Measurements from ENCODE around the gene THSD4.
"Not testable (repeated sequence)": the region's sequence is repeated elsewhere in the genome, so short reads cannot be mapped to it uniquely, and the experiment has no call there.

Gene THSD4

DNA sequence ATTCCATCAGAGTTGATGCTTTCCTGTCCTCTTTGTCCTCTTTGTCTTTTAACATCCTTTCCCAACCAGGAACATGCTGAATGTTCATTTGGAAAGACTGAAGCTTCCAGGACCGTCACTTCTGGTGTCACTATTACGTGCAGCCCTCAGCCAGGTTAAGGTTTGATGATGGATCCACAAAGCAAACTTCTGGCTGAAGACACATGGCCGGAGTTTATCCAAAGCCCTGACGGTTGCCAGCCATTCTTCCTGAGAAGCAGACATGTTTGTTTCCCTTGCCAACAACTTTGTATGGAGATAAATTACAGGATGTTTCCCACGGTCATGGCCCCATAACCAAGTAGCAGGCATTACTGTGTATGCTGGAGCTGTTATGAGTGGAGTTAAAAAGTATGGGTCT is 236.9 kb downstream of the THSD4 start:
- DNase-seq (ENCODE audit: low read depth): no peak

DNA sequence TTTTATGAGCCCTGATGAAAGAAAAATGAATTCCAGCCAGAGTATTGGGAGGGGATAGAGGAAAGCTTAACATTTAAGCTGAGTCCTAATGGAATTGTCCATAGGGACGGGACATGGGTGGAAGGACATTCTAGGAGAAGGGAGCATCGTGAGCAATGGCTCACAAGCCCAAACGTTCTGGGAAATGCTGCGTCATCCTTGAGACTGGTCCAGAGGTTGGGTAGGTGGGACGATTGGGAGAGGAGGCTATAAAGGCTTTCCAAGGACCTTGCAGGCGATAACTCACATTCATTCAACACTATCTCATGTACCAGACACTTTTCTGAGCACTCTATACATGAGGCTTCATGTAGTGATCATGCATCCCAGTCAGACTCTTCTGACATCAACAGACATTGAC is 237.5 kb downstream of the THSD4 start:
- DNase-seq (ENCODE audit: low read depth): no peak

DNA sequence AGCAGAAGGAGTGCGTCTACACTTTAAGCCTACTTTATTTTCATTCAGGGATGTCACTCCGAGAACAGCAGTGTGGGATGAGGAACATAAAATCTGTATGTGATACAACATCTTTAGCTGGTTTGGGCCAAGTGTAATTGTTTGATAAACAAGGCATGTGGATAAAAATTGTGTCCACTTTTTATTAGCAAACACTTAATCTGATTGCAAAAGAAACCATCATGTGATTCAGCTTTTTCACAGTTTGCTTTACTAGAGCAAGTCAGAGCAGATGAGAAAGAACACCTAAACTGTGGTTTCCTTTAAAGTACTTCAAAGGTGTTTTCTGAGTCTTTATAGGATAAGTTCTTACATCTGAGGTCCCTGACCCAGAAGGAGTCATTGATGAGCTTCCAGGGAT is 237.9 kb downstream of the THSD4 start:
- DNase-seq (ENCODE audit: low read depth): no peak

DNA sequence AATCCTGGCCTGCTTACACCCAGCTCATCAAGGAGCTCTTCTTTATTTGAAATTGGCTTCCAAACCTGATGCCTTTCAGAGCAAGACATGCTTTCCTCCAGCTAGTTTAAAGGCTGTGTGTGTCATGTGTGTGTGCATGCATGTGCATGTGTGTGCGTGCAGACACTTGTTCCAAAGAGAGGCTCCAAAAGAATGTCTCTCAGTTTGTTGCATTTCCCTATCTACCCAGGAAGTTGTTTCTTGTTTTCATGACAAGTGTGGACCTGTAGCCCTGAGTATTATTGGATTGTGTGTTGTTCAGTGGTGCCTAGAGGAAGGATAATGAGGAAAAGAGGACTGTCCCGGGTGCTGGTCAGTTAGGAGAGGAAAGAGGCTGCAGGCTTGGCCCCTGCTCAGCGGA is 240.0 kb downstream of the THSD4 start:
- no peak for DNase-seq (ENCODE audit: low read depth)

DNA sequence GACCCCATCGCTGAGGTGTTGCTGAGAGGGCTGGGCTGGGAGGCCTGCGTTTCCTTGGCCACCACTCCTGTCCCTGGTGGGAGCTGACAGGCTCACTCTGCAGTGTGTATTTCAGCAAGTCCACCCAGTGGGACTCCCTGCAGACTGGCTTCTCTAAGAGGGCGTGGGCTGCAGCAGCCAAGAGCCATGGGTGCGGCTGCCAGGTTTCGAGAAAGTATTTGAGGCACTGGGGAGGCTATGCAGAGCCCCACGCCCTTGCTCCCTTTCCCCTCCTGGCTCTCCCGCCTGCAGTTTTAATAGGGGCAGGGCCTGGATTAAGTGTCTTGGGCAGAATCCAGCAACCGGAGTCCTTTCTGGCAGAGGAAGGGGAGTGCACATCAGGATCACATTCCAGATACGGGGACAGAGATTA is 242.1 kb downstream of the THSD4 start:
- no peak for DNase-seq (ENCODE audit: low read depth)

DNA sequence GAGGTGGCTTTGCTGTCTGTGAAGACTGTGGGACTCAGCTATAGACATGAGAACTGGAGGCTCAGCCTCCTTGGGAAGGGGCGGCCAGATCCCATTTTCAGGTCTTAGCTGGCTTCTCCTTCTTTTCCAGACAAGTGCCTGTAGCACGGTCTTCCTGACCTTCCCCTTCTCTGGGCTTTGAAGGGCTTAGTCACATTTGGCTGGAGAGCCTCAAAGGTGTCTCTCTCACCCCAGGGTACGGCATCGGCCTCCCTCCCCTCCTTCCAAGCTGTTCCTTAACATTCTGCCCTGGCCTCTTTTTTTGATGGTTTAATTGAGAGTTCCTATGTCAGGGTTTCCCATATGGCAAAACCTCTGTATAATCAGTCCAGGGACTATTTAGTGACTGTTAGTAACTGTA is 242.7 kb downstream of the THSD4 start:
- no peak for DNase-seq (ENCODE audit: low read depth)

DNA sequence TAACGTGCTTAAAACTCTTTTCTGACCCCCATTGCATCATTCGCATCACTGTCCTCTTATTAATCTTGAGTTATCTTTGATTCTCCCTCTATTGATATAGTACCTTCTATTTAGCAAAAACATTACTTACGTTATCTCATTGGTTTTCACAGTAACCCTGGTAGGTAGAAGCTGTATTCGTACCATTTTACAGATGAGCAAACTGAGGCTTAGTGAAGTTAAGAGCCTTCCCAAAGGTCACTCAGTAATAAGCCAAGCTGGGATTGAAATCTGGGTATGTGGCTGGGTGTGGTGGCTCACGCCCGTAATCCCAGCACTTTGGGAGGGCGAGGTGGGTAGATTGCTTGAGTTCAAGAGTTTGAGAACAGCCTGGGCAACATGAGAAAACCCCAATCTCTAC is 244.0 kb downstream of the THSD4 start:
- no peak for DNase-seq (ENCODE audit: low read depth)

DNA sequence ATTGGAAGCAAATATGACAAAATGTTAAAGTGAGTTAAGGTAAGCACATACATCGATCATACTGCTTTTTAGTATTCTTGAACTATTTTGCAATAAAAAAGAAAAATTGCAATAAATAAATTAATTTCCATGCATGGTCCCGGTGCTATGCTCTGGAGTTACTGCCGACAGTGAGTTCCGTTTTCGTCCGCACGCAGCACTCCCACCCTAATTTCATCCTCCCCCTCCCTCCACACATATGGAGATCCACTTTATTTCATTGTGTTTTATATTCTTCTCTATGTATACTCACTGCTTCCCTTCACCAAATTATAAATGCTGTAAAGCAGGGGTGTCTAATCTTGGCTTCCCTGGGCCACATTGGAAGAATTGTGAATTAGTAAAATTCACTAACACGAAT is 247.3 kb downstream of the THSD4 start:
- DNase-seq (ENCODE audit: low read depth): no peak

DNA sequence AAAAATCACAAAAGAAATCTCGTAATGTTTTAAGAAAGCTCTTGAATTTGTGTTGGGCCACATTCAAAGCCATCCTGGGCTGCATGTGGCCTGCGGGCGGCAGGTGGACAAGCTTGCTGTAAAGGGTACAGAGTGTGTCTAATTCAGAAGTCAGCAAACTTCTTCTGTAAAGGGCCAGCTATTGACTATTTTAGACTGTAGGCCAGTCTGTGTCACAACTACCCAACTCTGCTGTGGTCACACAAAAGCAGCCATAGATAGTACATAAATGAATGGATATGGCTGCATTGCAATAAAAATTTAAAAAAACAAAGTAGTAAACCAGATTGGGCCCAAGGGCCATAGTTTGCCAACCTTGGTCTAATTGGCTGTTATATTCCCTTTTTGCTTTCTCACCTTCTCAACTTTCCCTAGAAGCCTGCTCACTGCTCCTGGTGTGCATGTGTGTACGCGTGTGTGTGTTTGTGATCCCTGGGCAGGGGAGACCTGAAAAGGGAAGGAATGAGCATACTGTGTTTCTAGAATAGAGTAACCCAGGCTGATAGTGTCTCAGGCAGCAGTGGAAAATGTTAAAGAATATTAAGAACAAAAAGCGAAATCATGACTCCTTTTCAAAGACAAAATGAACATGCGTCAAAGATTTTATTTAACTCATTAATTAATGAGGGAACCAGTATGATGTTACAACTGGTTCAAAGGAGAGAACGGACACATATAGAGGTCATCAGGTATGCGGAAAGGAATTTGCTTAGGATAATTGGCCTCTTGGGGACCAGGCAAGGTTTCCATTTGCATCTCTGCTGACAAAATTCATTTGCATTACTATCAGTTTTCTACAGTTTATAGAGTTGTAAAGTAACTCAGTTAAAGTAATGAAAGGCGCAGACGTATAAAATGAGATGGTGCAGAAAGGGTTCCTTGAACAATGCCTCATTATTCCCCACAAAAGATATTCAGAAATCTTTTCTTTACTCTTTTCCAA is 248.0 kb downstream of the THSD4 start:
- DNase-seq (ENCODE audit: low read depth): no peak

DNA sequence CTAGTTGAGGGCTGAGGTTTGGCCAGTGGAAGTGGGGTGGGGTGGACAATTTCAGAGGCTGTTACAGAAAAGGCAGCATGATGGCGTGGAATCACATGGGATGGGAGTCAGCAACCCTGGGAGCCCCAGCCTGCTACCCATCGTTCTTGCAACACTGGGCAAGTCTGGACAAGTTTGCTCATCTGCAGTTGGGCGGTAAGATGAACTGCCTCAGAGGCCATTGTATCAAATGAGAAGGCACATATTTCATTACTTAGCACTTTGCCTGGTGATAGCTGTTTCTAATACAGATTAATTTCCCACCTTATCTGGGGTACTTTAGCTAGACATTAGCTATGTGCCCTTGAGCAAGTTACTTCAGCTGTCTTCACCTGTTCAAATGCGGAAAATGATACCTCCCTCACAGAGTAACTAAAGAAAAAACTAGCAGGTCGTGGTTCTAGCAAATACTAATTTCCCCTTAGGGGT is 248.9 kb downstream of the THSD4 start:
- DNase-seq (ENCODE audit: low read depth): no peak

DNA sequence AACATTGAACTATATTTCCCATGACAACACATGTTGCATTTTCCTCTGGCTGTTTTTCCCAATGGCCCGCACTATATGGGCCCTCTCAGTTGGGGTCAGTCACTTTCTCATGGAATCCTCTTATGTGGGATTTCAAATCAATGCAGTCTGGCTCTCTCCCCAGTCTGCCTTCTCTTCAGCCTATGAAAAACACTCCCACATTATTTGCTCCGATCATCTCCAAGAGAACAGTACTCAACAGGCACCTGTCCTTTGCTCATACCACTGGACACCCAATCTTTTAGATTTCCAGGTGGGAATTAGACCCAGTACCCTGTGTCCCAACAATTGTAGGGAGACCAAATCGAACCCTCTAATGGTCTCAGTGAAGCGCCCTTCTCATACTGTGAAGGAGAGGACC is 251.3 kb downstream of the THSD4 start:
- no peak for DNase-seq (ENCODE audit: low read depth)

DNA sequence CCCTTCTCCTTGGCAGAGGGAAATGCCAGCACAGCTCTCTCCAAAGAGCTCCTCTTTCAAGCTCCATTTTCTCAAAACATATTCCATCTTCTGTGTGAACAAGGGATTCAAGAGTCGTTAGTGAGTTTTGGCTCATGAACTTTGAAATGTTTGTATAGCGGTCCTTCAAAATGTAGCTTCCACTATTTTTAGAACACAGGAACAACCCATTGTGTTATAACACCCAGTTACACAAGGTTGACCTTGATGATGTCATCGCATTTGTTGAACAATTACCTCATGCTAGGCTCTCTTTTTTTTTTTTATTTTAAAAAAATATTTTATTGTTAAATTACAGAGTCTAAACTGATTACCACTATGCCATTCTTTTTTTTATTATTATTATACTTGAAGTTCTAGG is 251.7 kb downstream of the THSD4 start:
- DNase-seq (ENCODE audit: low read depth): no peak

DNA sequence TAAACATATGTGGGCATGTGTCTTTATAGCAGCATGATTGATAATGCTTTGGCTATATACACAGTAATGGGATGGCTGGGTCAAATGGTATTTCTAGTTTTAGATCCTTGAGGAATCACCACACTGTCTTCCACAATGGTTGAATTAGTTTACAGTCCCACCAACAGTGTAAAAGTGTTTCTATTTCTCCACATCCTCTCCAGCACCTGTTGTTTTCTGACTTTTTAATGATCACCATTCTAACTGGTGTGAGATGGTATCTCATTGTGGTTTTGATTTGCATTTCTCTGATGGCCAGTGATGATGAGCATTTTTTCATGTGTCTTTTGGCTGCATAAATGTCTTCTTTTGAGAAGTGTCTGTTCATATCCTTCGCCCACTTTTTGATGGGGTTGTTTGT is 252.5 kb downstream of the THSD4 start:
- not testable (repeated sequence) for DNase-seq (ENCODE audit: low read depth)

DNA sequence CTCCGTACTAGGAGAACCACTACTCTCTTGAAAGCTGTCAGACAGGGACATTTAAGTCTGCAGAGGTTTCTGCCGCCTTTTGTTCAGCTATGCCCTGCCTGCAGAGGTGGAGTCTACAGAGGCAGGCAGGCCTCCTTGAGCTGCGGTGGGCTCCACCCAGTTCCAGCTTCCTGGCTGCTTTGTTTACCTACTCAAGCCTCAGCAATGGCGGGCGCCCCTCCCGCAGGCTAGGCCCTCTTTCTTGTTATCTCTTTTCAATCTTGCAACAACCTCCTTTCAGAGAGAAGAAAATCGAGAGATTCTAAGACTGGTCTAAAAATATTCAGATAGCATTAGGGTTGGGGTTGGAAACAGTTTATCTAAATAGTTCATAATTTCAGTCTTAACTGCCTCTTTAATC is 257.5 kb downstream of the THSD4 start:
- DNase-seq (ENCODE audit: low read depth): not testable (repeated sequence)

DNA sequence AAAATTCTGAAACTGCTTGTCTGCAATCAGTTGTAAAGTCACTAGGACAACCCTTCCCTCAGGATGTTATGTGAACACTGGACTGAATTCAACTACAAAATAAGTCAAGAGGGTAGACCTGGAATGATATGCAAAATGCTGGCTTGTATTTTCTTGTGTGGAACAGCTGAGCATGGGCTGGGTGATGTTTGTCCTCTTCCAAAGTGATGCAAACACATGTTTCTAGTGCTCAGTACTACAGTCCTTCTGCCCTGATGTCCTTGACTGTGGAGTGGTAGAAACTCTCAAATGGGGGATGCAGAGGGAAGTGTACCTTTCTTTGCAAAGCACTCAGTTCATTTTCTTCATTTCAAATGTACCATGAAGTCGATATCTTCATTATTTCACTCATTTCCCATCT is 258.6 kb downstream of the THSD4 start:
- no peak for DNase-seq (ENCODE audit: low read depth)

DNA sequence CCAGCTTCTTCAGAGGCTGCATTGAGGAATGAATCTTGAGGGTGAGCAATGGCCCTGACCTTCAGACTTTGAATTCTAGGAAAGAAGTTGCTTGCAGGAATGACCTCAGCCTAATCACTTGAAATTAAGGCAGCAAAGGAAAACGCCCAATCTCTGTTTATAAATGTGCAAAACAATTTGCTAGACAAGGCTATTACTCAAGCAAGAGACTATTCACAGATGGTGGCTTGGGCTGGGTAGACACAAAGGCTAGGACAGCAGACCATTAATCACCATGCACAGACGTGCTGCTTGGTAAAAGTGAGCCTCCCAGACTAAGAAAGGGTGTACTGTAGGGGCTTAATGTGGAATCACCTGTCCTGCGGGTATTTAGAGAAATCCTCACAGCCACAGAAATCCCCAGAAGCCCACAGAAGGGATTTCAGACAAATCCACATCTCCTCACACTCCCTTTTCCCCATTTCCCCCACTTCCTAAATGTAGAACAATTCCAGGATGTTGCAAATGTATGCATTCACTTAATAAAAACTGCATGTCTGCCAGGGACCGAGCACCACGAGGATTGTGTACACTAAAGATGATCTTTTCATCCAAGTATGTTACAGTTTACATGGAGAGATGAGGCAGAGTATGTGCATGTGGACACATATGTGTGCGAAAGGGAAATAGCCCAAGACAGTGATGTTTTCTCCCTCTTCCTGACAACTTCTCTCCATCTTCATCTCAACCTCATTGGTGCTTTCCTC is 259.5 kb downstream of the THSD4 start:
- DNase-seq (ENCODE audit: low read depth): no peak

DNA sequence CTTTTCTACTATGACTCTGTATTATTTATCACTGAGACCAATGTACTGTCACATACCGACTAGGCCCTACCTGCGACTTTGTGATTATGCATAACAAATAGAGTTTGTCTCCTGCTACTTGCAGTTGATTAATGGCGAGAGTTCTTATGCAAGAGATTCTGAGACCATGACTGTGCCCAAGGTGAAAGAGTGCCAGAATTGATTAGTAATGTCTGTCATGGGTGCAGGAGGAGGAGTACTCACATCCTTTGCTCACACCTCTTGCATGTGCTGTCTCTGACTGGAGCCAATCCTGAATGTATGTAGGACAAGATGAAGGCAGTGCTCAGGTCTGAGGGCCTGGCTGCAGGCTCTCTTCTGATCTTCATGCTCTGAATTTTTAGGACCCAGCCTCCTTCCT is 260.7 kb downstream of the THSD4 start:
- DNase-seq (ENCODE audit: low read depth): no peak

DNA sequence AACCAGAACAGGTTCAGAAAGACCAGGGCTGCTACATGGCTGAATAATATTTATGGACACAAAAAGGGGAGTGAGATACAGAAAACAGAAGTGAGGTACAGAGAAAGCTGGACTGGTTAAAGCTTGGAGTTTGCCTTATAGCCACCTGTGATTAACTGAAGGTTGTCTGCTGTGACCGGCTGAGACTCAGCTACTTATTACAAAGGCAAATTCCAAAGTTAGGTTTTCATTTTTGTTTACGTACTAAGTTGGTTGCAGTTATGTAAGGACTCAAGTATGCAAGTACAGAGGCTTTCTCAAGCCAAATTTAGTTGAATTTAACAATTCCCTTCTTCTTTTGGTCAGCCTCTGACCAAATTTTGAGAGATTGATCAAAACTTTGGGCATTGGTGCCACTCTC is 264.6 kb downstream of the THSD4 start:
- DNase-seq (ENCODE audit: low read depth): no peak

DNA sequence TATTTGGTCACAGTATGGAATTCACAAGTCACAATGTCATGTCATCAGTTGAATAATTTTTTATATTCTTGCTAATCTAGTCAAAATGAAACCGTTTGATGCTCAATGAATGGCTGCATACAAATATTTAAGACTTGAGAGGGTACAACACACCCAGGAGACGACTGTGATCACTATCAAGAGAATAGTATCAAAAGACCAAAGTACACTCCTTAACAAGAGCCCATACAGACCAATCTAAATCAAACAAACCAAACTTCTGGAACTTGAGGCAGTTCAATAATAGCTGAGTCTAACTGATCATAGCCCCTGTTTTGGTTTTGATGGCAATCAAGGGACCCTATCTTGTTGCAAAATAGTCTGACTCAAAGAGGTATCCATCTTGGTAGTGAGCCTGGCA is 265.1 kb downstream of the THSD4 start:
- DNase-seq (ENCODE audit: low read depth): no peak

DNA sequence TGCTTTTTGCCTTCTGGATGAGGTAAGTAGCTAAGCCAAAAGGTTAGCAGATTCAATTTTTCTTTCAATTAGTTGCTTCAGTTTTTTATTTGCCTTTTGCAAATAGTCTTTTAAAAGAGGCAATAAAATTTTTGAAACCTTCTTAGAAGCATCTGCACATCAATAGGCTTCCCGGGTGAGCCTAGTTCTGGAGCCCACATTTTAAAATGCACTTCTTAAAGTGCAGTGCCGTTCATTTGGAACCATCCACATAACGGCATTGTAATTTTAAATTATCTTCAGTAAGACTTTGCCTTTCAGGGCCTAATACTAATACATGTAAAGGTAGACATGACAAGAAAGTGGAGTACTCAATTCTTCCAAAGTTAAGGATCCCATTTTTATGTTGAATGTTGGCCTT is 269.2 kb downstream of the THSD4 start:
- no peak for DNase-seq (ENCODE audit: low read depth)

DNA sequence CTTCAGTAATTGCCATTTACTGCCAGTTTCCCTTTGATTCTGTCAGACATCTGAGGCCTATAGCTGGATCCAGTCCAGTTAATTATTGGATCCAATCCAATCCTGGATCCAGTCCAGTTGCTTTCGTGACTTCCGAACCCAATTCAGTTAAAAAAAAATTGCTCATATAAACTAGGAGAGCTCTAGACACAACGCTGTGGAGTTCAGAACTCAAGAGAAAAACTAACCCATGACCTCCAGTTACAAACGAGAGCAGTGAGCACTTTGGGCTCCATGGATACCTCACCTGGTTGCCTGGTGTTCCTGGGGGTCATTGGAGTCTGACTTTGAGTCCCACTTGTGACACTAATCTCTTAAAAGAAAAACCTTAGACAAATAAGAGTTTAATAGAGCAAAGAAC is 269.8 kb downstream of the THSD4 start:
- no peak for DNase-seq (ENCODE audit: low read depth)

DNA sequence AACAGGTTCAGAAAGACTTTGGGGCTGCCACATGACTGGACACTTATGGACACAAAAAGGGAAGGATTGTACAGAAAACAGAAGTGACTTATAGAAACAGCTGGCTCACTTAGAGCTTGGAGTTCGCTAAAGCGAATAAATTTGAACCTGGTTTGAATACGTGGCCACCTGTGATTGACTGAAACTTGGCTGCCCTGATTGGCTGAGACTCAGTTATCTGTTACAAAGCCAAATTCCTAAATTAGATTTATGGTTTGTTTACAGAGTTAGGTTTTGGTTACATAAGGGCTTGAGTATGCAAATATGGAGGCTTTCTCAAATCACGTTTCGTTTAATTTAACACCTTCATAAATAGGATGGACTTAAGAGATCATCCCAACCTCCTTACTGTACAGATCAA is 270.2 kb downstream of the THSD4 start:
- DNase-seq (ENCODE audit: low read depth): no peak

DNA sequence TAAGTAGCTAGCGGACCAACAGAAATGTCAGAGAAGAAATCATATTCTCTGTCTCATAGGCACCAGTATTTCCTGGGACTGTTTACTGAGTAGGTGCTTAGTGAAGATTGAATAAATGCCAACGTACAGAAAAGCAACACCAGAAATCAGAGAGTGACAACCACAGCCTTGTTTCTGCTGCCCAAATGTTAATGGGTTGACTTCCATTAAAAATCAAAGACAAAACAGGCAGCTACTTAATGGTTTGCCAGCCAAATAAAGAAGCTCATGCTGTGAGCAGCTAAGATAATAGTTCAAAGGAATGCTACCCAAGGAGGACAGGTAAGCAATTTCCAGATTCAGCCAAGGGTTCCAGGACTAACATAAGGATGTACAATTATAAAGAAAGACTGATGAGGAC is 270.7 kb downstream of the THSD4 start:
- DNase-seq (ENCODE audit: low read depth): no peak

Measured in HS-5 (cell line).